CD4-positive, alpha-beta T cell treated with Interferon alpha-2 for 1 hour (primary cell): ENCODE results near the gene RGS14.
"Not testable (repeated sequence)": the region's sequence is repeated elsewhere in the genome, so short reads cannot be mapped to it uniquely, and the experiment has no call there.

Source experiments
- DNase-seq, 2 donors: peaks; one replicate each; pipeline ENCODE4 v3.0.0-alpha.2; 2020 to 2022

Gene RGS14

GRCh38 chr5:177366528-177367322 is 9.0 kb downstream of the RGS14 start:
- no peak for DNase-seq

GRCh38 chr5:177367323-177367848 is 9.7 kb downstream of the RGS14 start:
- no peak for DNase-seq

- DNase-seq = no peak
Measured at GRCh38 chr5:177367981-177368868, 10.5 kb downstream of the RGS14 start.

GRCh38 chr5:177368869-177369644 is 11.3 kb downstream of the RGS14 start:
- peak in 1 of 2 donors; percentile 40 for DNase-seq

- DNase-seq = no peak
Measured at GRCh38 chr5:177369645-177370440, 12.1 kb downstream of the RGS14 start.

- DNase-seq = peak; percentile 52 to 81
Measured at GRCh38 chr5:177370488-177371119, 12.9 kb downstream of the RGS14 start.

- DNase-seq = no peak
Measured at GRCh38 chr5:177371120-177372033, 13.7 kb downstream of the RGS14 start.

GRCh38 chr5:177372034-177372896 is 14.5 kb downstream of the RGS14 start:
- peak in 1 of 2 donors; percentile 37 for DNase-seq

- peak in 1 of 2 donors; percentile 33 for DNase-seq
Measured at GRCh38 chr5:177372910-177373309, 15.2 kb downstream of the RGS14 start.

GRCh38 chr5:177373806-177374205 is 16.1 kb downstream of the RGS14 start:
- no peak for DNase-seq

- no peak for DNase-seq
Measured at GRCh38 chr5:177374211-177374610, 16.5 kb downstream of the RGS14 start.

- not testable (repeated sequence) for DNase-seq
Measured at GRCh38 chr5:177375516-177375915, 17.8 kb downstream of the RGS14 start.

- no peak for DNase-seq
Measured at GRCh38 chr5:177376107-177376506, 18.4 kb downstream of the RGS14 start.

- DNase-seq = no peak
Measured at GRCh38 chr5:177377851-177378776, 20.4 kb downstream of the RGS14 start.

GRCh38 chr5:177378884-177379883 is 21.5 kb downstream of the RGS14 start:
- no peak for DNase-seq

GRCh38 chr5:177380805-177381126 is 23.0 kb downstream of the RGS14 start:
- DNase-seq = no peak
